ENCODE data around the gene HSD3B2. TPM values are rescaled to one million over a fixed set of nuclear protein-coding genes. Genes with fewer than 3 reads are reported as not detected.

Gene HSD3B2
- total and polyA plus RNA-seq, 2 experiments from 2014 or later, result not detected

DNA sequence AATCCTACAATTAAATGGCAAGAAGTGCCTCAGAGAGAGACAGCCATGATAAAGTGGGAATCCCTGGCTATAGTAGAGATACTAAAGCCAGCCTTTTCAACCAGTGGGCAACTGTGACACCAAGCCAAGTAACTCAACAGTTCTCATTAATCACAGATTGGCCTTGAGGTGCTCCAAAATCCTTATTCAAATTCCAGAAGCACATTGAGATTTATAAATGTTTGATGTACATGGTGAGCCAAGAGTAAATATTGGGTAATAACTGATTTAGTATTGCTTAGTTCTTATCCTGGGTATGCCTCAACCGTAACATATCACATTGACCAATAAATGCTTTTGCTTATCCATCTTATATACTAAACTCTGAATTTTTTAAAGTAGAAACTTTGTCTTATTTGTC lies 29.3 kb upstream of the HSD3B2 start:
- no peaks in the 10 kb centered on the region for H3K79me2 ChIP-seq (replicated peaks; ENCODE audit: insufficient read depth)
- H2AFZ ChIP-seq, result no peak overlapping the region
- peaks cover 12% of the 10 kb centered on the region for H3K4me1 Mint-ChIP-seq
- H3K4me2 ChIP-seq, result no peak overlapping the region
- no peaks in the 10 kb centered on the region for H3K36me3 ChIP-seq (ENCODE audit: insufficient read depth)
- no peak overlapping the region for H3K27ac Mint-ChIP-seq
- no peak overlapping the region for H3K4me3 Mint-ChIP-seq
- peaks cover 7% of the 10 kb centered on the region for H3K4me1 ChIP-seq (ENCODE audit: insufficient read depth)
- ATAC-seq, result no peak
- H3K4me3 ChIP-seq, result no peak overlapping the region
- H3K27ac ChIP-seq (ENCODE audit: low read depth), result no peak overlapping the region
- TF ChIP-seq POLR2AphosphoS5 (IDR thresholded peaks at IDR 0.05; ENCODE audit: low read depth), result no peak
- no peak for TF ChIP-seq STAT1 (IDR thresholded peaks at IDR 0.05; ENCODE audit: unreplicated experiment)
- no peak for TF ChIP-seq JUNB (IDR thresholded peaks at IDR 0.05; ENCODE audit: unreplicated experiment)
- TF ChIP-seq, protein P1, sequence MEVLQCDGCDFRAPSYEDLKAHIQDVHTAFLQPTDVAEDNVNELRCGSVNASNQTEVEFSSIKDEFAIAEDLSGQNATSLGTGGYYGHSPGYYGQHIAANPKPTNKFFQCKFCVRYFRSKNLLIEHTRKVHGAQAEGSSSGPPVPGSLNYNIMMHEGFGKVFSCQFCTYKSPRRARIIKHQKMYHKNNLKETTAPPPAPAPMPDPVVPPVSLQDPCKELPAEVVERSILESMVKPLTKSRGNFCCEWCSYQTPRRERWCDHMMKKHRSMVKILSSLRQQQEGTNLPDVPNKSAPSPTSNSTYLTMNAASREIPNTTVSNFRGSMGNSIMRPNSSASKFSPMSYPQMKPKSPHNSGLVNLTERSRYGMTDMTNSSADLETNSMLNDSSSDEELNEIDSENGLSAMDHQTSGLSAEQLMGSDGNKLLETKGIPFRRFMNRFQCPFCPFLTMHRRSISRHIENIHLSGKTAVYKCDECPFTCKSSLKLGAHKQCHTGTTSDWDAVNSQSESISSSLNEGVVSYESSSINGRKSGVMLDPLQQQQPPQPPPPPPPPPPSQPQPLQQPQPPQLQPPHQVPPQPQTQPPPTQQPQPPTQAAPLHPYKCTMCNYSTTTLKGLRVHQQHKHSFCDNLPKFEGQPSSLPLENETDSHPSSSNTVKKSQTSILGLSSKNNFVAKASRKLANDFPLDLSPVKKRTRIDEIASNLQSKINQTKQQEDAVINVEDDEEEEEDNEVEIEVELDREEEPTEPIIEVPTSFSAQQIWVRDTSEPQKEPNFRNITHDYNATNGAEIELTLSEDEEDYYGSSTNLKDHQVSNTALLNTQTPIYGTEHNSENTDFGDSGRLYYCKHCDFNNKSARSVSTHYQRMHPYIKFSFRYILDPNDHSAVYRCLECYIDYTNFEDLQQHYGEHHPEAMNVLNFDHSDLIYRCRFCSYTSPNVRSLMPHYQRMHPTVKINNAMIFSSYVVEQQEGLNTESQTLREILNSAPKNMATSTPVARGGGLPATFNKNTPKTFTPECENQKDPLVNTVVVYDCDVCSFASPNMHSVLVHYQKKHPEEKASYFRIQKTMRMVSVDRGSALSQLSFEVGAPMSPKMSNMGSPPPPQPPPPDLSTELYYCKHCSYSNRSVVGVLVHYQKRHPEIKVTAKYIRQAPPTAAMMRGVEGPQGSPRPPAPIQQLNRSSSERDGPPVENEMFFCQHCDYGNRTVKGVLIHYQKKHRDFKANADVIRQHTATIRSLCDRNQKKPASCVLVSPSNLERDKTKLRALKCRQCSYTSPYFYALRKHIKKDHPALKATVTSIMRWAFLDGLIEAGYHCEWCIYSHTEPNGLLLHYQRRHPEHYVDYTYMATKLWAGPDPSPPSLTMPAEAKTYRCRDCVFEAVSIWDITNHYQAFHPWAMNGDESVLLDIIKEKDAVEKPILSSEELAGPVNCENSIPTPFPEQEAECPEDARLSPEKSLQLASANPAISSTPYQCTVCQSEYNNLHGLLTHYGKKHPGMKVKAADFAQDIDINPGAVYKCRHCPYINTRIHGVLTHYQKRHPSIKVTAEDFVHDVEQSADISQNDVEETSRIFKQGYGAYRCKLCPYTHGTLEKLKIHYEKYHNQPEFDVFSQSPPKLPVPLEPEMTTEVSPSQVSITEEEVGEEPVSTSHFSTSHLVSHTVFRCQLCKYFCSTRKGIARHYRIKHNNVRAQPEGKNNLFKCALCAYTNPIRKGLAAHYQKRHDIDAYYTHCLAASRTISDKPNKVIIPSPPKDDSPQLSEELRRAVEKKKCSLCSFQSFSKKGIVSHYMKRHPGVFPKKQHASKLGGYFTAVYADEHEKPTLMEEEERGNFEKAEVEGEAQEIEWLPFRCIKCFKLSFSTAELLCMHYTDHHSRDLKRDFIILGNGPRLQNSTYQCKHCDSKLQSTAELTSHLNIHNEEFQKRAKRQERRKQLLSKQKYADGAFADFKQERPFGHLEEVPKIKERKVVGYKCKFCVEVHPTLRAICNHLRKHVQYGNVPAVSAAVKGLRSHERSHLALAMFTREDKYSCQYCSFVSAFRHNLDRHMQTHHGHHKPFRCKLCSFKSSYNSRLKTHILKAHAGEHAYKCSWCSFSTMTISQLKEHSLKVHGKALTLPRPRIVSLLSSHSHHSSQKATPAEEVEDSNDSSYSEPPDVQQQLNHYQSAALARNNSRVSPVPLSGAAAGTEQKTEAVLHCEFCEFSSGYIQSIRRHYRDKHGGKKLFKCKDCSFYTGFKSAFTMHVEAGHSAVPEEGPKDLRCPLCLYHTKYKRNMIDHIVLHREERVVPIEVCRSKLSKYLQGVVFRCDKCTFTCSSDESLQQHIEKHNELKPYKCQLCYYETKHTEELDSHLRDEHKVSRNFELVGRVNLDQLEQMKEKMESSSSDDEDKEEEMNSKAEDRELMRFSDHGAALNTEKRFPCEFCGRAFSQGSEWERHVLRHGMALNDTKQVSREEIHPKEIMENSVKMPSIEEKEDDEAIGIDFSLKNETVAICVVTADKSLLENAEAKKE (CRISPR knock-in tag; IDR thresholded peaks at IDR 0.05), result no peak
- no peak for TF ChIP-seq EZH2 (IDR thresholded peaks at IDR 0.05; ENCODE audit: low read depth, unreplicated experiment)
- no peak for TF ChIP-seq REST (IDR thresholded peaks at IDR 0.05; ENCODE audit: unreplicated experiment)
- no peak for TF ChIP-seq ZNF331 (CRISPR knock-in tag; IDR thresholded peaks at IDR 0.05; ENCODE audit: low read depth)
- TF ChIP-seq, protein P2, sequence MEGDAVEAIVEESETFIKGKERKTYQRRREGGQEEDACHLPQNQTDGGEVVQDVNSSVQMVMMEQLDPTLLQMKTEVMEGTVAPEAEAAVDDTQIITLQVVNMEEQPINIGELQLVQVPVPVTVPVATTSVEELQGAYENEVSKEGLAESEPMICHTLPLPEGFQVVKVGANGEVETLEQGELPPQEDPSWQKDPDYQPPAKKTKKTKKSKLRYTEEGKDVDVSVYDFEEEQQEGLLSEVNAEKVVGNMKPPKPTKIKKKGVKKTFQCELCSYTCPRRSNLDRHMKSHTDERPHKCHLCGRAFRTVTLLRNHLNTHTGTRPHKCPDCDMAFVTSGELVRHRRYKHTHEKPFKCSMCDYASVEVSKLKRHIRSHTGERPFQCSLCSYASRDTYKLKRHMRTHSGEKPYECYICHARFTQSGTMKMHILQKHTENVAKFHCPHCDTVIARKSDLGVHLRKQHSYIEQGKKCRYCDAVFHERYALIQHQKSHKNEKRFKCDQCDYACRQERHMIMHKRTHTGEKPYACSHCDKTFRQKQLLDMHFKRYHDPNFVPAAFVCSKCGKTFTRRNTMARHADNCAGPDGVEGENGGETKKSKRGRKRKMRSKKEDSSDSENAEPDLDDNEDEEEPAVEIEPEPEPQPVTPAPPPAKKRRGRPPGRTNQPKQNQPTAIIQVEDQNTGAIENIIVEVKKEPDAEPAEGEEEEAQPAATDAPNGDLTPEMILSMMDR (conservative IDR thresholded peaks at IDR 0.05; ENCODE audit: low read depth in 2 of 2), result no peak
- TF ChIP-seq ETS1 (IDR thresholded peaks at IDR 0.05), result no peak
- TF ChIP-seq CREB1 (CRISPR knock-in tag; IDR thresholded peaks at IDR 0.05; ENCODE audit: low read depth), result no peak
- TF ChIP-seq ZNF114 (CRISPR knock-in tag; IDR thresholded peaks at IDR 0.05), result no peak
- TF ChIP-seq EZH2phosphoT487 (IDR thresholded peaks at IDR 0.05; ENCODE audit: unreplicated experiment), result no peak
- no peak for TF ChIP-seq NANOG (IDR thresholded peaks at IDR 0.05; ENCODE audit: borderline replicate concordance)
- H3F3A ChIP-seq (replicated peaks; ENCODE audit: low read depth), result no peaks in the 10 kb centered on the region
- peaks cover 19% of the 10 kb centered on the region for H3K9me2 ChIP-seq (ENCODE audit: insufficient read depth)
- no peaks in the 10 kb centered on the region for H3K27me3 ChIP-seq (ENCODE audit: insufficient read depth)
- H3K9me3 Mint-ChIP-seq, result no peaks in the 10 kb centered on the region
- H4K20me1 ChIP-seq (replicated peaks; ENCODE audit: insufficient read depth), result no peaks in the 10 kb centered on the region
- no peaks in the 10 kb centered on the region for H3K36me3 Mint-ChIP-seq (ENCODE audit: low read depth)
- no peak for DNase-seq (ENCODE audit: low spot score)
- peaks cover 5% of the 10 kb centered on the region for H3K27me3 Mint-ChIP-seq (ENCODE audit: insufficient read depth, low read depth, poor library complexity)
